ENCODE data around the gene TRAPPC14.
"Not testable (repeated sequence)": the region's sequence is repeated elsewhere in the genome, so short reads cannot be mapped to it uniquely, and the experiment has no call there.

GRCh38 chr7:100146350-100146749, 12.2 kb downstream of the TRAPPC14 start:
- TF ChIP-seq CTCF, POLR2A (IDR thresholded peaks at IDR 0.05): not testable (repeated sequence)

Data from sigmoid colon (tissue), 3 donors.